Left ventricle myocardium inferior (tissue), 1 donor: Measurements from ENCODE around the gene SFMBT1. TPM values are rescaled to one million over a fixed set of nuclear protein-coding genes. Genes with fewer than 3 reads are reported as not detected.

Source experiments
- DNase-seq: peaks from one replicate; pipeline ENCODE4 v3.0.0-alpha.2; 2020
- H3K27ac ChIP-seq: fragments of 200-600 bp; replicated peaks from 2 replicates; pipeline ENCODE4 v1.8.0; 2021
- H3K27me3 ChIP-seq: fragments of 200-600 bp; 2 replicates; pipeline ENCODE4 v1.8.0; 2021; ENCODE audit warnings: low read depth
- H3K36me3 ChIP-seq: fragments of 200-600 bp; 2 replicates; pipeline ENCODE4 v1.8.0; 2021
- H3K4me1 ChIP-seq: fragments of 200-600 bp; 2 replicates; pipeline ENCODE4 v1.8.0; 2021
- H3K4me3 ChIP-seq: fragments of 200-600 bp; 2 replicates; pipeline ENCODE4 v1.8.0; 2021; ENCODE audit warnings: mild to moderate bottlenecking, moderate library complexity
- H3K9me3 ChIP-seq: fragments of 200-600 bp; replicated peaks from 2 replicates; pipeline ENCODE4 v1.8.0; 2021
- intact Hi-C: fragments of 100-400 bp; cut with micrococcal nuclease; formaldehyde crosslinking; loops from one replicate; pipeline ENCODE4 v1.11.0; 2022
- total RNA-seq: library from RNA; stranded (reverse); fragmentation: NEBNext Ultra II Directional; extraction: Animal tissue kit (Norgen Biotek cat#: 25700); gene quantifications from one replicate; pipeline ENCODE4 v1.2.1, GENCODE V29; 2021
- TF ChIP-seq, protein P1 (sequence below): fragments of 200-600 bp; IDR thresholded peaks from 2 replicates; pipeline ENCODE4 v1.8.0; 2021; ENCODE audit warnings: antibody characterized with exemption, mild to moderate bottlenecking, borderline replicate concordance
- donor health status: DM: no; HTN: yes; CAD: no; lungs with severe emphysema.

The SFMBT1 gene
- total RNA-seq, 1 donor from 2014 or later = 15.9 TPM

GRCh38 chr3:53024315-53024714 is 21.6 kb downstream of the SFMBT1 start:
- Histone ChIP-seq H3K27me3 (no peaks in the 10 kb centered on the region), H3K36me3 (no peaks in the 10 kb centered on the region), H3K27ac (no peak overlapping the region), H3K9me3 (no peaks in the 10 kb centered on the region), H3K4me3 (no peak overlapping the region), H3K4me1 (peaks cover 32% of the 10 kb centered on the region)
- no peak for DNase-seq
- TF ChIP-seq, protein P1, sequence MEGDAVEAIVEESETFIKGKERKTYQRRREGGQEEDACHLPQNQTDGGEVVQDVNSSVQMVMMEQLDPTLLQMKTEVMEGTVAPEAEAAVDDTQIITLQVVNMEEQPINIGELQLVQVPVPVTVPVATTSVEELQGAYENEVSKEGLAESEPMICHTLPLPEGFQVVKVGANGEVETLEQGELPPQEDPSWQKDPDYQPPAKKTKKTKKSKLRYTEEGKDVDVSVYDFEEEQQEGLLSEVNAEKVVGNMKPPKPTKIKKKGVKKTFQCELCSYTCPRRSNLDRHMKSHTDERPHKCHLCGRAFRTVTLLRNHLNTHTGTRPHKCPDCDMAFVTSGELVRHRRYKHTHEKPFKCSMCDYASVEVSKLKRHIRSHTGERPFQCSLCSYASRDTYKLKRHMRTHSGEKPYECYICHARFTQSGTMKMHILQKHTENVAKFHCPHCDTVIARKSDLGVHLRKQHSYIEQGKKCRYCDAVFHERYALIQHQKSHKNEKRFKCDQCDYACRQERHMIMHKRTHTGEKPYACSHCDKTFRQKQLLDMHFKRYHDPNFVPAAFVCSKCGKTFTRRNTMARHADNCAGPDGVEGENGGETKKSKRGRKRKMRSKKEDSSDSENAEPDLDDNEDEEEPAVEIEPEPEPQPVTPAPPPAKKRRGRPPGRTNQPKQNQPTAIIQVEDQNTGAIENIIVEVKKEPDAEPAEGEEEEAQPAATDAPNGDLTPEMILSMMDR = no peak
- intact Hi-C loops = no loop called here

GRCh38 chr3:53023072-53023823 is 22.6 kb downstream of the SFMBT1 start:
- H3K27ac ChIP-seq = no peak overlapping the region
- TF ChIP-seq, protein P1 = no peak
- intact Hi-C loops = no loop called here
- H3K4me1 ChIP-seq = peaks cover 32% of the 10 kb centered on the region
- H3K27me3 ChIP-seq = no peaks in the 10 kb centered on the region
- DNase-seq = no peak
- no peak overlapping the region for H3K4me3 ChIP-seq
- no peaks in the 10 kb centered on the region for H3K9me3 ChIP-seq
- H3K36me3 ChIP-seq = no peaks in the 10 kb centered on the region

DNA sequence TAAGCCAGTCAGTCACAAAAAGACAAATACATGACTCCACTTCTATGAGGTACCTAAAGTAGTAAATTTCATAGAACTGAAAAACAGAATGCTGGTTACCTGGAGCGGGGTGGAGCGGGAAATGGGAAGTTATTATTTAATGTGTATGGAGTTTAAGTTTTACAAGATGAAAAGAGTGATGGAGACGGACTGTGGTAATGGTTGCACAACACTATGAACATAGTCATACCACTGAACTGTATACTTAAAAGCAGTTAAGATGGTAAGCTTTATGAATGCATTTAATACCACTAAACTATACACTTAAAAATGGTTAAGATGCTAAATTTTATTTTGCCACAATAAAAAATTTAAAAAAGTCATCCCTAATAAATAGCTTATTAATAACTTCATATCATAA is 23.2 kb downstream of the SFMBT1 start:
- Histone ChIP-seq H3K27me3 (no peaks in the 10 kb centered on the region), H3K36me3 (no peaks in the 10 kb centered on the region), H3K4me1 (peaks cover 27% of the 10 kb centered on the region), H3K9me3 (no peaks in the 10 kb centered on the region), H3K27ac (no peak overlapping the region), H3K4me3 (no peak overlapping the region)
- TF ChIP-seq, protein P1 = no peak
- intact Hi-C loops = no loop called here
- DNase-seq = no peak

- TF ChIP-seq, protein P1 = no peak
- no peak overlapping the region for H3K27ac ChIP-seq
- DNase-seq = no peak
- H3K4me1 ChIP-seq = no peaks in the 10 kb centered on the region
- H3K9me3 ChIP-seq = no peaks in the 10 kb centered on the region
- H3K36me3 ChIP-seq = no peaks in the 10 kb centered on the region
- intact Hi-C loops = no loop called here
- no peak overlapping the region for H3K4me3 ChIP-seq
- H3K27me3 ChIP-seq = no peaks in the 10 kb centered on the region
Observed at GRCh38 chr3:53016236-53016635, 29.6 kb downstream of the SFMBT1 start.

- Histone ChIP-seq H3K9me3 (no peaks in the 10 kb centered on the region), H3K4me1 (peaks cover 18% of the 10 kb centered on the region), H3K27ac (no peak overlapping the region), H3K4me3 (no peak overlapping the region), H3K27me3 (no peaks in the 10 kb centered on the region), H3K36me3 (no peaks in the 10 kb centered on the region)
- TF ChIP-seq, protein P1 = no peak
- intact Hi-C loops = no loop called here
- no peak for DNase-seq
Observed at GRCh38 chr3:53011324-53011723, 34.5 kb downstream of the SFMBT1 start.
